GM12878 (cell line): ENCODE measurements around the gene SLFN14. TPM values are rescaled to one million over a fixed set of nuclear protein-coding genes. Genes with fewer than 3 reads are reported as not detected.

ENCODE experiments used
- ATAC-seq: fragments of 200-7000 bp; cut with Tn5 transposase; 3 replicates; pipeline ENCODE4 v1.9.1; 2020; ENCODE audit warnings: mild to moderate bottlenecking, moderate library complexity
- BruUV-seq: library from RNA; stranded (reverse); fragments of 400-500 nt; replicated peaks from 2 replicates; lab custom pipeline; 2021; lab: Mats Ljungman, UMichigan
- CTCF ChIA-PET: fragments of 300-600 bp; sonication (Branson Sonifier 250); formaldehyde crosslinking; extraction: SDS; loops from one replicate; lab custom pipeline; 2021; ENCODE audit warnings: inconsistent platforms; lab: Yijun Ruan, JAX
- POLR2A ChIA-PET: fragments of 350-600 bp; formaldehyde crosslinking; extraction: SDS; loops from one replicate; lab custom pipeline; 2021; ENCODE audit warnings: inconsistent platforms; lab: Charles Lee
- RAD21 ChIA-PET: fragments of 300-600 bp; sonication (Branson Sonifier 250); formaldehyde crosslinking; loops from one replicate; lab custom pipeline; 2023; ENCODE audit warnings: antibody characterized with exemption; ENCODE audit not compliant: unreplicated experiment; lab: Charles Lee
- SMC1A ChIA-PET: fragments of 300-600 bp; sonication (Branson Sonifier 250); formaldehyde crosslinking; loops from one replicate; lab custom pipeline; 2023; ENCODE audit not compliant: unreplicated experiment, uncharacterized antibody; lab: Charles Lee
- DNase-seq: peaks from one replicate; pipeline ENCODE4 v3.0.0-alpha.2; 2011; ENCODE audit warnings: low read depth, low spot score
- FAIRE-seq: peaks from 3 replicates; lab custom pipeline; 2011; peaks lifted over from hg19 to GRCh38; lab: Jason Lieb, UNC
- H2AFZ ChIP-seq: 2 replicates; pipeline ENCODE4 v1.6.0; 2011; ENCODE audit warnings: low read depth, low read length, control low read depth; ENCODE audit not compliant: control insufficient read depth
- H3K27ac ChIP-seq: 2 replicates; pipeline ENCODE4 v1.5.1; 2011; ENCODE audit warnings: control low read depth; ENCODE audit not compliant: control insufficient read depth, insufficient read depth
- H3K27me3 ChIP-seq, 2 experiments: replicated peaks in 1 of 2; 2 replicates each; pipeline versions ENCODE4 v1.6.0 to v1.6.1; 2011; ENCODE audit warnings: low read length in 1 of 2; ENCODE audit not compliant: control insufficient read depth in 2 of 2, insufficient read depth in 2 of 2
- H3K36me3 ChIP-seq, 2 experiments: 2 replicates each; pipeline ENCODE4 v1.5.1; 2011; ENCODE audit warnings: low read length in 1 of 2; ENCODE audit not compliant: control insufficient read depth in 2 of 2, insufficient read depth in 2 of 2
- H3K4me1 ChIP-seq: 2 replicates; pipeline ENCODE4 v1.6.1; 2011; ENCODE audit warnings: mild to moderate bottlenecking, low read length, moderate library complexity, mixed read lengths; ENCODE audit not compliant: control insufficient read depth, insufficient read depth
- H3K4me2 ChIP-seq: 2 replicates; pipeline ENCODE4 v1.6.0; 2011; ENCODE audit warnings: control low read depth; ENCODE audit not compliant: control insufficient read depth, insufficient read depth
- H3K4me3 ChIP-seq: fragments of 200-600 bp; sonication (generic); 2 replicates; pipeline ENCODE4 v1.5.1; 2016
- H3K79me2 ChIP-seq: 2 replicates; pipeline ENCODE4 v1.6.0; 2011; ENCODE audit warnings: low read length; ENCODE audit not compliant: control insufficient read depth, insufficient read depth
- H3K9ac ChIP-seq: 2 replicates; pipeline ENCODE4 v1.8.0; 2011; ENCODE audit warnings: low read length, control low read depth, mixed read lengths; ENCODE audit not compliant: control insufficient read depth, insufficient read depth
- H3K9me3 ChIP-seq: replicated peaks from 3 replicates; pipeline ENCODE4 v1.5.1; 2011; ENCODE audit warnings: mild to moderate bottlenecking, low read length; ENCODE audit not compliant: control insufficient read depth, insufficient read depth
- H4K20me1 ChIP-seq: 2 replicates; pipeline ENCODE4 v1.6.0; 2011; ENCODE audit not compliant: control insufficient read depth, insufficient read depth
- BRCA1 ChIP-seq: IDR thresholded peaks from 2 replicates; pipeline ENCODE4 v1.6.1; 2011; ENCODE audit warnings: low read depth, low read length, improper control_type of control experiment
- CBX5 ChIP-seq: sonication (generic); IDR thresholded peaks from 2 replicates; pipeline ENCODE4 v1.6.1; 2016; ENCODE audit warnings: low read depth, moderate library complexity, mild to moderate bottlenecking, inconsistent platforms
- CHD2 ChIP-seq: IDR thresholded peaks from 2 replicates; pipeline ENCODE4 v1.6.1; 2011; ENCODE audit warnings: low read depth, low read length, improper control_type of control experiment, borderline replicate concordance
- EED ChIP-seq: sonication (generic); IDR thresholded peaks from 2 replicates; pipeline ENCODE4 v1.6.1; 2016; ENCODE audit warnings: antibody characterized with exemption, low read depth
- HCFC1 ChIP-seq: fragments of 150-350 bp; IDR thresholded peaks from 2 replicates; pipeline ENCODE4 v1.6.1; 2014; ENCODE audit warnings: low read length
- JUNB ChIP-seq: IDR thresholded peaks from 2 replicates; pipeline ENCODE4 v1.6.1; 2016; ENCODE audit warnings: antibody characterized with exemption, mild to moderate bottlenecking
- LARP7 ChIP-seq: fragments of 450-650 bp; IDR thresholded peaks from 2 replicates; pipeline ENCODE4 v1.6.1; 2017; ENCODE audit warnings: mild to moderate bottlenecking
- NR2C1 ChIP-seq: fragments of 450-650 bp; IDR thresholded peaks from 2 replicates; pipeline ENCODE4 v1.6.1; 2017; ENCODE audit warnings: antibody characterized with exemption, mild to moderate bottlenecking, moderate library complexity
- NRF1 ChIP-seq: conservative IDR thresholded peaks from 2 replicates; pipeline ENCODE4 v1.6.1; 2011; ENCODE audit warnings: mild to moderate bottlenecking, low read depth, low read length, improper control_type of control experiment
- PML ChIP-seq: IDR thresholded peaks from 2 replicates; pipeline ENCODE4 v1.6.1; 2012; ENCODE audit warnings: low read length, inconsistent platforms
- RCOR1 ChIP-seq: conservative IDR thresholded peaks from 2 replicates; pipeline ENCODE4 v1.6.1; 2012; ENCODE audit warnings: low read depth, low read length, improper control_type of control experiment
- RELA ChIP-seq: fragments of 450-650 bp; IDR thresholded peaks from 2 replicates; pipeline ENCODE4 v1.8.0; 2014; ENCODE audit warnings: borderline replicate concordance; ENCODE audit not compliant: partially characterized antibody
- SREBF2 ChIP-seq: IDR thresholded peaks from 2 replicates; pipeline ENCODE4 v1.6.1; 2012; ENCODE audit warnings: mild to moderate bottlenecking, low read length
- TCF3 ChIP-seq: IDR thresholded peaks from 2 replicates; pipeline ENCODE4 v1.6.1; 2012; ENCODE audit warnings: low read depth, mild to moderate bottlenecking, low read length, borderline replicate concordance; ENCODE audit not compliant: insufficient read depth
- YY1 ChIP-seq: IDR thresholded peaks from 2 replicates; pipeline ENCODE4 v1.6.1; 2011; ENCODE audit warnings: low read depth, mild to moderate bottlenecking, low read length
- ZNF274 ChIP-seq: IDR thresholded peaks from one replicate; pipeline ENCODE4 v1.8.0; 2011; ENCODE audit not compliant: insufficient read length, insufficient read depth
- WGBS: methylation state at CpG from one replicate; pipeline ENCODE4 v1.1.6; 2016; ENCODE audit warnings: low lambda C conversion rate; ENCODE audit not compliant: insufficient replicate concordance, insufficient coverage; ENCODE audit errors: missing lambda C conversion rate; 5-methylcytosine and 5-hydroxymethylcytosine counted together
- in situ Hi-C: fragments of 300-500 bp; cut with MboI; formaldehyde crosslinking; loops from 9 replicates; pipeline ENCODE4 v1.14.3; 2018; ENCODE audit warnings: mixed read lengths
- intact Hi-C: fragments of 100-400 bp; cut with micrococcal nuclease; formaldehyde crosslinking; loops from one replicate; pipeline ENCODE4 v1.14.2; 2022; ENCODE audit not compliant: unreplicated experiment
- polyA plus RNA-seq, 11 experiments: library from polyadenylated mRNA; depleted of rRNA in 4 of 11; unstranded in 6 of 11; stranded (reverse) in 5 of 11; fragments of >200 nt; fragmentation: Nextera tagmentation in 4 of 11; fragmentation: Illumina TruSeq in 1 of 11; extraction: Ambion mirVana in 4 of 11; extraction: Trizol in 1 of 11; gene quantifications; 1 replicate in 1 of 11; 2 replicates in 10 of 11; pipeline versions ENCODE4 v1.2.1 to v1.2.3, GENCODE V29; 2011 to 2016; ENCODE audit warnings: inconsistent platforms in 2 of 11, missing spikeins in 2 of 11, low read depth in 1 of 11
- total RNA-seq, 4 experiments: library from RNA; depleted of rRNA in 3 of 4; stranded (reverse); fragments of >200 nt in 3 of 4; fragmentation: Illumina TruSeq in 1 of 4; extraction: Trizol in 1 of 4; gene quantifications; 2 replicates each; pipeline versions ENCODE4 v1.2.1 to v1.2.3, GENCODE V29; 2013 to 2021
- TF ChIP-seq, protein P1 (sequence below): fragments of 150-350 bp; IDR thresholded peaks from 2 replicates; pipeline ENCODE4 v1.6.1; 2016; ENCODE audit warnings: low read depth, low read length
- TF ChIP-seq, protein P2 (sequence below): IDR thresholded peaks from 2 replicates; pipeline ENCODE4 v1.6.1; 2012; ENCODE audit warnings: improper control_type of control experiment, low read depth, low read length; ENCODE audit not compliant: insufficient replicate concordance

The SLFN14 gene
- total and polyA plus RNA-seq, 10 of the 15 experiments (the other 5 are each of a cell fraction or from before 2014, with no cell fraction given) = 0.06 to 0.11 (median 0.06) TPM; not detected in 7

DNA sequence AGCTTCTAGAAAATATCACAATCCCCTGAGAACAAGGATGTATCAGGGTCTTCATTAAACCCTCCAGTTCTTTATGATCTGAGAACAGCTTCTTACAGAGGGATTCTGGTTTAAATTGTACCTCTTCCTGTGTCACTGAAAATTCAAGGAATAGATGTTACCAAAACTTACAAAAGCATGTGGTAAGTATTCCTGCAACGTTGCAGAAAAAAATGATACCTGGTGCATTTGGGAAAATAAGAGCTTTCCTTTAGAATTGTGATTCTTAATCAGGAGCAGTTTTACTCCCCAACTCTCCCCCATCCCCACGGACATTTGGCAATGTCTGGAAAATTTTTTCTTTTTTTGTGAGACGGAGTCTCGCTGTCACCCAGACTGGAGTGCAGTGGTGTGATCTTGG is 7.3 kb downstream of the SLFN14 start (continued):
- TF ChIP-seq, protein P1, sequence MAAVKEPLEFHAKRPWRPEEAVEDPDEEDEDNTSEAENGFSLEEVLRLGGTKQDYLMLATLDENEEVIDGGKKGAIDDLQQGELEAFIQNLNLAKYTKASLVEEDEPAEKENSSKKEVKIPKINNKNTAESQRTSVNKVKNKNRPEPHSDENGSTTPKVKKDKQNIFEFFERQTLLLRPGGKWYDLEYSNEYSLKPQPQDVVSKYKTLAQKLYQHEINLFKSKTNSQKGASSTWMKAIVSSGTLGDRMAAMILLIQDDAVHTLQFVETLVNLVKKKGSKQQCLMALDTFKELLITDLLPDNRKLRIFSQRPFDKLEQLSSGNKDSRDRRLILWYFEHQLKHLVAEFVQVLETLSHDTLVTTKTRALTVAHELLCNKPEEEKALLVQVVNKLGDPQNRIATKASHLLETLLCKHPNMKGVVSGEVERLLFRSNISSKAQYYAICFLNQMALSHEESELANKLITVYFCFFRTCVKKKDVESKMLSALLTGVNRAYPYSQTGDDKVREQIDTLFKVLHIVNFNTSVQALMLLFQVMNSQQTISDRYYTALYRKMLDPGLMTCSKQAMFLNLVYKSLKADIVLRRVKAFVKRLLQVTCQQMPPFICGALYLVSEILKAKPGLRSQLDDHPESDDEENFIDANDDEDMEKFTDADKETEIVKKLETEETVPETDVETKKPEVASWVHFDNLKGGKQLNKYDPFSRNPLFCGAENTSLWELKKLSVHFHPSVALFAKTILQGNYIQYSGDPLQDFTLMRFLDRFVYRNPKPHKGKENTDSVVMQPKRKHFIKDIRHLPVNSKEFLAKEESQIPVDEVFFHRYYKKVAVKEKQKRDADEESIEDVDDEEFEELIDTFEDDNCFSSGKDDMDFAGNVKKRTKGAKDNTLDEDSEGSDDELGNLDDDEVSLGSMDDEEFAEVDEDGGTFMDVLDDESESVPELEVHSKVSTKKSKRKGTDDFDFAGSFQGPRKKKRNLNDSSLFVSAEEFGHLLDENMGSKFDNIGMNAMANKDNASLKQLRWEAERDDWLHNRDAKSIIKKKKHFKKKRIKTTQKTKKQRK = no peak
- TF ChIP-seq RCOR1 (no peak), BRCA1 (no peak), PML (no peak), HCFC1 (no peak), NRF1 (no peak), TCF3 (no peak), CBX5 (no peak), YY1 (no peak), ZNF274 (no peak)
- TF ChIP-seq, all 136 proteins: peak for 0

DNA sequence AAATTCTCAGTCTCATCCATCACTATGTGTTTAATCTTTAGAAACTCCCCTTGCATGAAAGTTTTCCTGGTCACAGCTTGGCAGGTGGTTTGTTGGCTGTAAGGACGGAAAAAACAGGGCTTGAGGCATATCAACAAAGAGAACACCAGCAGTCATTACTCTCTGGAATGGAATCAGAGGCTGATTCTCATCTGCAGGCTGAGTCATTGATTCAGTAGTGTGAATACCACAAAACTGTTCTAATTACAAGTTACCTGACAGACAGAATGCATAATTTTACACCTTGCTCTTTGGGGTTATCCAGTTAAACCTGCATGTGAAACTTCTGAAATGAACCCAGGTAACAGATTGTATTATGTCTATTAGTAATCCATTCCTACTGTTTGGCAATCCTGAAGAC is 11.6 kb downstream of the SLFN14 start:
- ChIA-PET RAD21 (no interaction called here), SMC1A (interaction anchor here (1.1 kb wide), 1 partner anchor 199 kb away, joined by 3 read pairs; no protein-coding TSS in a partner anchor), CTCF (interaction anchor here (0.8 to 1.9 kb wide), 4 partner anchors 10 to 237 kb away, joined by 3 to 6 read pairs (median 4); no protein-coding TSS in a partner anchor), POLR2A (no interaction called here)
- in situ Hi-C loops (no loop called here), intact Hi-C loops (no loop called here)
- Histone ChIP-seq H3K4me3 (no peak overlapping the region), H4K20me1 (no peaks in the 10 kb centered on the region), H3K36me3 (no peaks in the 10 kb centered on the region; a peak in 1 of 4 replicates), H3K27me3 (no peaks in the 10 kb centered on the region), H3K9ac (no peak overlapping the region), H3K9me3 (no peaks in the 10 kb centered on the region), H3K4me1 (no peaks in the 10 kb centered on the region; the same call in 1 of the 2 replicates), H3K27ac (no peak overlapping the region), H3K4me2 (no peak overlapping the region), H2AFZ (no peak overlapping the region), H3K79me2 (no peaks in the 10 kb centered on the region)
- 93% methylated on average over 1 of the region's 1 CpG for WGBS
- no peak for FAIRE-seq
- BruUV-seq = no TSS peak
- no peak for DNase-seq
- ATAC-seq = no peak
- TF ChIP-seq EED (no peak), NR2C1 (no peak), RELA (no peak), LARP7 (no peak), SREBF2 (no peak), CHD2 (no peak), JUNB (no peak)
- TF ChIP-seq, protein P2, sequence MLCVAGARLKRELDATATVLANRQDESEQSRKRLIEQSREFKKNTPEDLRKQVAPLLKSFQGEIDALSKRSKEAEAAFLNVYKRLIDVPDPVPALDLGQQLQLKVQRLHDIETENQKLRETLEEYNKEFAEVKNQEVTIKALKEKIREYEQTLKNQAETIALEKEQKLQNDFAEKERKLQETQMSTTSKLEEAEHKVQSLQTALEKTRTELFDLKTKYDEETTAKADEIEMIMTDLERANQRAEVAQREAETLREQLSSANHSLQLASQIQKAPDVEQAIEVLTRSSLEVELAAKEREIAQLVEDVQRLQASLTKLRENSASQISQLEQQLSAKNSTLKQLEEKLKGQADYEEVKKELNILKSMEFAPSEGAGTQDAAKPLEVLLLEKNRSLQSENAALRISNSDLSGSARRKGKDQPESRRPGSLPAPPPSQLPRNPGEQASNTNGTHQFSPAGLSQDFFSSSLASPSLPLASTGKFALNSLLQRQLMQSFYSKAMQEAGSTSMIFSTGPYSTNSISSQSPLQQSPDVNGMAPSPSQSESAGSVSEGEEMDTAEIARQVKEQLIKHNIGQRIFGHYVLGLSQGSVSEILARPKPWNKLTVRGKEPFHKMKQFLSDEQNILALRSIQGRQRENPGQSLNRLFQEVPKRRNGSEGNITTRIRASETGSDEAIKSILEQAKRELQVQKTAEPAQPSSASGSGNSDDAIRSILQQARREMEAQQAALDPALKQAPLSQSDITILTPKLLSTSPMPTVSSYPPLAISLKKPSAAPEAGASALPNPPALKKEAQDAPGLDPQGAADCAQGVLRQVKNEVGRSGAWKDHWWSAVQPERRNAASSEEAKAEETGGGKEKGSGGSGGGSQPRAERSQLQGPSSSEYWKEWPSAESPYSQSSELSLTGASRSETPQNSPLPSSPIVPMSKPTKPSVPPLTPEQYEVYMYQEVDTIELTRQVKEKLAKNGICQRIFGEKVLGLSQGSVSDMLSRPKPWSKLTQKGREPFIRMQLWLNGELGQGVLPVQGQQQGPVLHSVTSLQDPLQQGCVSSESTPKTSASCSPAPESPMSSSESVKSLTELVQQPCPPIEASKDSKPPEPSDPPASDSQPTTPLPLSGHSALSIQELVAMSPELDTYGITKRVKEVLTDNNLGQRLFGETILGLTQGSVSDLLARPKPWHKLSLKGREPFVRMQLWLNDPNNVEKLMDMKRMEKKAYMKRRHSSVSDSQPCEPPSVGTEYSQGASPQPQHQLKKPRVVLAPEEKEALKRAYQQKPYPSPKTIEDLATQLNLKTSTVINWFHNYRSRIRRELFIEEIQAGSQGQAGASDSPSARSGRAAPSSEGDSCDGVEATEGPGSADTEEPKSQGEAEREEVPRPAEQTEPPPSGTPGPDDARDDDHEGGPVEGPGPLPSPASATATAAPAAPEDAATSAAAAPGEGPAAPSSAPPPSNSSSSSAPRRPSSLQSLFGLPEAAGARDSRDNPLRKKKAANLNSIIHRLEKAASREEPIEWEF = no peak
